Measurements from ENCODE around the gene CNIH2.

Gene CNIH2

GRCh38 chr11:66323684-66324083 is 45.7 kb downstream of the CNIH2 start:
- DNase-seq (ENCODE audit: low spot score) = no peak
- TF ChIP-seq, protein P1, sequence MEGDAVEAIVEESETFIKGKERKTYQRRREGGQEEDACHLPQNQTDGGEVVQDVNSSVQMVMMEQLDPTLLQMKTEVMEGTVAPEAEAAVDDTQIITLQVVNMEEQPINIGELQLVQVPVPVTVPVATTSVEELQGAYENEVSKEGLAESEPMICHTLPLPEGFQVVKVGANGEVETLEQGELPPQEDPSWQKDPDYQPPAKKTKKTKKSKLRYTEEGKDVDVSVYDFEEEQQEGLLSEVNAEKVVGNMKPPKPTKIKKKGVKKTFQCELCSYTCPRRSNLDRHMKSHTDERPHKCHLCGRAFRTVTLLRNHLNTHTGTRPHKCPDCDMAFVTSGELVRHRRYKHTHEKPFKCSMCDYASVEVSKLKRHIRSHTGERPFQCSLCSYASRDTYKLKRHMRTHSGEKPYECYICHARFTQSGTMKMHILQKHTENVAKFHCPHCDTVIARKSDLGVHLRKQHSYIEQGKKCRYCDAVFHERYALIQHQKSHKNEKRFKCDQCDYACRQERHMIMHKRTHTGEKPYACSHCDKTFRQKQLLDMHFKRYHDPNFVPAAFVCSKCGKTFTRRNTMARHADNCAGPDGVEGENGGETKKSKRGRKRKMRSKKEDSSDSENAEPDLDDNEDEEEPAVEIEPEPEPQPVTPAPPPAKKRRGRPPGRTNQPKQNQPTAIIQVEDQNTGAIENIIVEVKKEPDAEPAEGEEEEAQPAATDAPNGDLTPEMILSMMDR (IDR thresholded peaks at IDR 0.05; ENCODE audit: borderline replicate concordance, control extremely low read depth, extremely low read depth, insufficient read depth, missing control alignments) = no peak
- in situ Hi-C loops (cut with MboI; ENCODE audit: low sequenced_read_pairs, unreplicated experiment) = no loop called here

- no peak for DNase-seq (ENCODE audit: low spot score)
- TF ChIP-seq, protein P1 (IDR thresholded peaks at IDR 0.05; ENCODE audit: borderline replicate concordance, control extremely low read depth, extremely low read depth, insufficient read depth, missing control alignments) = no peak
- in situ Hi-C loops (cut with MboI; ENCODE audit: low sequenced_read_pairs, unreplicated experiment) = no loop called here
Measured at GRCh38 chr11:66324664-66325063, 46.7 kb downstream of the CNIH2 start.

DNA sequence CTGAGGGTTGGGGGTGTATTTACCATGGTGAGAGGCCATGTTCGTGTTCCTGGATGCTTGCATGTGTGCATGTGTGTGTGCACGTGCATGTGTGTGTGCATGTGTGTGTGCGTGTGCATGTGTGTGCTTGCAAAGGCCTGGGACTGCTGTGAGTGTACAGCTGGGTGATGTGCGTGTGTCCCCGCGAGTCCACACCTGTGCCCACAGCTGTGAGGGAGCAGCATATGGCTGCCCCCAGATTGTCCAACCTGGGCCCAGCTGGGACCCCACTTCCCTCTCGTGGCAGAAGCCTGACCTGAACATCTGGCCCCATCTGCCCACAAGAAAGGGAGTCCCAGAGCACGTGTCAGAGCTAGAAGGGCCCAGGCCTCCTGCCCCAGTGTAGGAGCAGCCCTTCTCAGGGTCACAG is 47.3 kb downstream of the CNIH2 start:
- TF ChIP-seq, protein P1 (IDR thresholded peaks at IDR 0.05; ENCODE audit: borderline replicate concordance, control extremely low read depth, extremely low read depth, insufficient read depth, missing control alignments) = no peak
- DNase-seq (ENCODE audit: low spot score) = no peak
- in situ Hi-C loops (cut with MboI; ENCODE audit: low sequenced_read_pairs, unreplicated experiment) = no loop called here

DNA sequence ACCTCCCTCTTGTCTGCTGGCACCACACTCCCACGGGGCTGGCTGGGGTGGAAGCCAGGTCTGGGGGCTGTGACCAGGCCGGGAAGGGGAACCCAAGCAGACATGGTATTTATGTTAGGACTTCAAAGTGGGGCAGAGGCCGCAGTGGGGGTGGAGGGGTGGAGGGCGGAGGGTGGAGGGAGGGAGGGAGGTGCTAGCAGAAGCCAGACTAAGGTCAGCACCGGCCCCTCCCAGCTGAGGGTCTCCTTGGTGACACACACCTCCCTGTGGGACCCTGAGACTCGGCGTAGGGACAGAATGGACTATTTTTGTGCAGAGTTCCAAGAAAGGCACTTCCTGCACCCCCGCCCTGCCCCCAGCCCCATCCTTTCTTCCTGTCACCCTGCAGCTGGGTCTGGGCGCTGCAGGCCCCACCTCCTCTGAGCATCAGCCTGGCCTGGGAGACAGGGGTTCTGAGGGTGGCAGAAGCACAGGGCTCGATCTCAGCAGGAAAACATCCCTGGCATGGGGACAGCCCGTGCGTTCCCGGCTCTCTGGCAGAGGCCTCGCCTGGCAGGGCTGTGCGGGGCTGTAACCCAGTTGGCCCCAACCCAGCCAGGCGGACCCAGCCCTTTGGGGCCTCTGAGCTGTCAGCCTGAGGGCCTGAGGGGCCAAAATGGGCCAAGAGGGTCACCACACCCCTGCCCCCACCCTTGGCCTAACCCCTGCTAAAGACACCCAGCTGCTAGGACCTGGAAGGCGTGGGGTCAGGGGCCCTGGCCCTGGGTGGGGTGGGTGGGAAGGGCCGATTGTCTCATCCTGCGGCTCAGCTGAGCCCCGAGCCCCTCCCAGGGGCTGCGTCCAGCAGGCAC is 48.5 kb downstream of the CNIH2 start:
- TF ChIP-seq, protein P1 (IDR thresholded peaks at IDR 0.05; ENCODE audit: borderline replicate concordance, control extremely low read depth, extremely low read depth, insufficient read depth, missing control alignments) = no peak
- no peak for DNase-seq (ENCODE audit: low spot score)
- in situ Hi-C loops (cut with MboI; ENCODE audit: low sequenced_read_pairs, unreplicated experiment) = no loop called here

GRCh38 chr11:66327171-66328030 is 49.4 kb downstream of the CNIH2 start:
- no peak for DNase-seq (ENCODE audit: low spot score)
- TF ChIP-seq, protein P1 (IDR thresholded peaks at IDR 0.05; ENCODE audit: borderline replicate concordance, control extremely low read depth, extremely low read depth, insufficient read depth, missing control alignments) = no peak
- in situ Hi-C loops (cut with MboI; ENCODE audit: low sequenced_read_pairs, unreplicated experiment) = no loop called here

GRCh38 chr11:66328031-66328301 is 50.0 kb downstream of the CNIH2 start:
- no peak for DNase-seq (ENCODE audit: low spot score)
- TF ChIP-seq, protein P1 (IDR thresholded peaks at IDR 0.05; ENCODE audit: borderline replicate concordance, control extremely low read depth, extremely low read depth, insufficient read depth, missing control alignments) = no peak
- in situ Hi-C loops (cut with MboI; ENCODE audit: low sequenced_read_pairs, unreplicated experiment) = no loop called here

All from GM13976 (cell line).